Muscle layer of duodenum (tissue), 2 donors: Measurements from ENCODE around the gene ATXN7L1.

ENCODE experiments used
- H3K27ac ChIP-seq: one replicate; pipeline ENCODE4 v1.7.0; 2013; ENCODE audit warnings: mild to moderate bottlenecking, low read length
- H3K27me3 ChIP-seq: one replicate; pipeline ENCODE4 v1.7.0; 2013; ENCODE audit warnings: low read depth, mild to moderate bottlenecking, control low read depth, low read length
- H3K36me3 ChIP-seq, 2 donors: one replicate each; pipeline ENCODE4 v1.7.0; 2013; ENCODE audit warnings: low read length in 2 of 2, control low read depth in 1 of 2, mild to moderate bottlenecking in 1 of 2; ENCODE audit not compliant: insufficient read depth in 2 of 2, control insufficient read depth in 1 of 2
- H3K4me1 ChIP-seq, 2 donors: one replicate each; pipeline ENCODE4 v1.7.0; 2013; ENCODE audit warnings: low read length in 2 of 2, mild to moderate bottlenecking in 2 of 2, control low read depth in 1 of 2, moderate library complexity in 1 of 2; ENCODE audit not compliant: insufficient read depth in 2 of 2, control insufficient read depth in 1 of 2
- H3K4me3 ChIP-seq, 2 donors: one replicate each; pipeline ENCODE4 v1.7.0; 2013; ENCODE audit warnings: low read length in 2 of 2, low read depth in 1 of 2, mild to moderate bottlenecking in 1 of 2
- H3K9me3 ChIP-seq, 2 donors: one replicate each; pipeline ENCODE4 v1.7.0; 2013; ENCODE audit warnings: low read length in 2 of 2, control low read depth in 1 of 2, mild to moderate bottlenecking in 1 of 2; ENCODE audit not compliant: control insufficient read depth in 1 of 2
- donor health status: healthy.

The ATXN7L1 gene

GRCh38 chr7:105822806-105823205 lies 53.6 kb downstream of the ATXN7L1 start:
- no peak overlapping the region for H3K27ac ChIP-seq
- no peaks in the 10 kb centered on the region for H3K9me3 ChIP-seq
- no peaks in the 10 kb centered on the region for H3K36me3 ChIP-seq
- H3K4me3 ChIP-seq, result no peak overlapping the region
- peaks cover 0 to 4% of the 10 kb centered on the region in 2 donors for H3K4me1 ChIP-seq
- H3K27me3 ChIP-seq, result no peaks in the 10 kb centered on the region

GRCh38 chr7:105821527-105821926 lies 54.9 kb downstream of the ATXN7L1 start:
- Histone ChIP-seq H3K4me1 (peaks cover 0 to 4% of the 10 kb centered on the region in 2 donors), H3K4me3 (no peak overlapping the region), H3K27me3 (no peaks in the 10 kb centered on the region), H3K9me3 (no peaks in the 10 kb centered on the region), H3K36me3 (no peaks in the 10 kb centered on the region), H3K27ac (no peak overlapping the region)

GRCh38 chr7:105820363-105821066 lies 55.9 kb downstream of the ATXN7L1 start:
- Histone ChIP-seq H3K27ac (no peak overlapping the region), H3K4me3 (no peak overlapping the region), H3K4me1 (no peaks in the 10 kb centered on the region), H3K9me3 (no peaks in the 10 kb centered on the region), H3K27me3 (no peaks in the 10 kb centered on the region), H3K36me3 (no peaks in the 10 kb centered on the region)

GRCh38 chr7:105819559-105819958 lies 56.8 kb downstream of the ATXN7L1 start:
- Histone ChIP-seq H3K27ac (no peak overlapping the region), H3K27me3 (no peaks in the 10 kb centered on the region), H3K36me3 (no peaks in the 10 kb centered on the region), H3K9me3 (no peaks in the 10 kb centered on the region), H3K4me1 (no peaks in the 10 kb centered on the region), H3K4me3 (no peak overlapping the region)

- no peaks in the 10 kb centered on the region for H3K9me3 ChIP-seq
Measured at GRCh38 chr7:105816954-105817615, 59.3 kb downstream of the ATXN7L1 start.

GRCh38 chr7:105816266-105816843 lies 60.0 kb downstream of the ATXN7L1 start:
- Histone ChIP-seq H3K4me3 (no peak overlapping the region), H3K27me3 (no peaks in the 10 kb centered on the region), H3K4me1 (peaks cover 0 to 5% of the 10 kb centered on the region in 2 donors), H3K9me3 (no peaks in the 10 kb centered on the region), H3K27ac (no peak overlapping the region), H3K36me3 (no peaks in the 10 kb centered on the region)

More at GRCh38 chr7:105816954-105817615, 59.3 kb downstream of the ATXN7L1 start:
- Histone ChIP-seq H3K27ac (no peak overlapping the region), H3K27me3 (no peaks in the 10 kb centered on the region), H3K4me1 (no peaks in the 10 kb centered on the region), H3K36me3 (no peaks in the 10 kb centered on the region), H3K4me3 (no peak overlapping the region)

DNA sequence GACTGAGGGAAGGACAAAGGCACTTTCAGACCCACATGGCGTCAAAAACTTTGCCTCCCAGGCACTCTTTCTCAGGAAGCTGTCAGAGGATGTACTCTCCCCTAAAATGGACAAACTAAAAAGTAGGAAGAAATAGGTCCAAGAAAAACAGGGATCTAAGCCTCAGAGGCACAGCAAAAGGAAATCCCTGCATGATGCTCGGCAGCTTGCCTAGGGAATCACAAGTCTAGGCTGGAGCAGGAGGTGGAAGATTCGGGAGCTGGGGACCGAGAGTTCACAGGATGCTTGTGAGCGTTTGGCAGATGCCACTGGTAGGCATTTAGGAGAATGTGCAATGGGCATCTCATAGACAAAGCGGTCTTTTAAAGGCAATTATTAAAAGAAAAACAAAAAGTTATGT lies 60.8 kb downstream of the ATXN7L1 start:
- H3K36me3 ChIP-seq, result no peaks in the 10 kb centered on the region
- H3K4me1 ChIP-seq, result peaks cover 0 to 5% of the 10 kb centered on the region in 2 donors

GRCh38 chr7:105814481-105814880 lies 61.9 kb downstream of the ATXN7L1 start:
- Histone ChIP-seq H3K36me3 (no peaks in the 10 kb centered on the region), H3K9me3 (no peaks in the 10 kb centered on the region), H3K4me3 (no peak overlapping the region), H3K27me3 (no peaks in the 10 kb centered on the region), H3K27ac (no peak overlapping the region), H3K4me1 (peaks cover 0 to 5% of the 10 kb centered on the region in 2 donors)

More for the DNA sequence above, 60.8 kb downstream of the ATXN7L1 start:
- no peak overlapping the region for H3K4me3 ChIP-seq
- no peak overlapping the region for H3K27ac ChIP-seq
- H3K9me3 ChIP-seq, result no peaks in the 10 kb centered on the region
- no peaks in the 10 kb centered on the region for H3K27me3 ChIP-seq

GRCh38 chr7:105811189-105811847 lies 65.1 kb downstream of the ATXN7L1 start:
- no peak overlapping the region for H3K4me3 ChIP-seq
- no peaks in the 10 kb centered on the region for H3K9me3 ChIP-seq
- peaks cover 9 to 12% of the 10 kb centered on the region in 2 donors for H3K4me1 ChIP-seq
- no peaks in the 10 kb centered on the region for H3K36me3 ChIP-seq
- H3K27ac ChIP-seq, result no peak overlapping the region
- no peaks in the 10 kb centered on the region for H3K27me3 ChIP-seq

DNA sequence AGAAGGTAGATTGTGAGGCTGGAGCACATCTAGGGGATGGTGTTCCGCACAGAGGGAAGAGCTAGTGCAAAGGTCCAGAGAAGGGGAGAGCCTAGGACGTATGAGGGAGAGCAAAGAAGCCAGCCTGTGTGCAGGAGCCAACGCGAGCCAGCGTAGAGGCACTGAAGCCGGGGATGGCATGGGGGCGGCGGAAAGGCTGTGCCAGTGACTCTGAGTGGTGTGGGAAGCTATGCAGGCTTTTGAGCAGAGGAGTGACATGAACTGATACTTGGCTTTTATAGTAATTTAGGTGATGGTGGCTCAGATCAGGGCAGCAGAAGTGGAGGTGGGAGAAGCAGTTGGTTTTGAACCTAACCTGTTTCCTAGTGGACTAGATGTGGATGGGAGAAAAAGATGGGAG lies 65.8 kb downstream of the ATXN7L1 start:
- no peaks in the 10 kb centered on the region for H3K9me3 ChIP-seq
- no peak overlapping the region for H3K27ac ChIP-seq
- no peak overlapping the region for H3K4me3 ChIP-seq
- H3K27me3 ChIP-seq, result no peaks in the 10 kb centered on the region
- peaks cover 9 to 17% of the 10 kb centered on the region in 2 donors for H3K4me1 ChIP-seq
- H3K36me3 ChIP-seq, result no peaks in the 10 kb centered on the region
